Prostate gland (tissue), 2 donors: Measurements from ENCODE around the gene RFX2. TPM values are rescaled to one million over a fixed set of nuclear protein-coding genes. Genes with fewer than 3 reads are reported as not detected.

Source experiments
- DNase-seq: peaks from one replicate; pipeline ENCODE4 v3.0.0-alpha.2; 2019; ENCODE audit warnings: low spot score
- H3K27ac ChIP-seq, 2 donors: fragments of 200-600 bp; sonication (generic); 2 replicates each; pipeline ENCODE4 v1.5.1; 2017 to 2019
- H3K27me3 ChIP-seq: fragments of 200-600 bp; sonication (generic); replicated peaks from 2 replicates; pipeline ENCODE4 v1.5.1; 2019; ENCODE audit not compliant: insufficient read depth
- H3K36me3 ChIP-seq, 2 donors: fragments of 200-600 bp; sonication (generic); 1 replicate in 1 of 2; 2 replicates in 1 of 2; pipeline versions ENCODE4 v1.5.1 to v1.8.1; 2017 to 2019
- H3K4me1 ChIP-seq: fragments of 200-600 bp; sonication (generic); replicated peaks from 2 replicates; pipeline ENCODE4 v1.5.1; 2019
- H3K4me3 ChIP-seq, 2 donors: fragments of 200-600 bp; sonication (generic); 2 replicates each; pipeline ENCODE4 v1.5.1; 2017 to 2019
- H3K9me3 ChIP-seq: fragments of 200-600 bp; sonication (generic); 2 replicates; pipeline ENCODE4 v1.5.1; 2017
- POLR2A ChIP-seq: fragments of 450-650 bp; IDR thresholded peaks from one replicate; pipeline ENCODE4 v1.6.1; 2016; ENCODE audit warnings: antibody characterized with exemption, mild to moderate bottlenecking
- POLR2AphosphoS5 ChIP-seq: sonication (generic); formaldehyde crosslinking; IDR thresholded peaks from one replicate; pipeline ENCODE4 v1.6.1; 2017; ENCODE audit warnings: antibody characterized with exemption
- WGBS: methylation state at CpG from one replicate; pipeline ENCODE4 v1.1.5; 2018; 5-methylcytosine and 5-hydroxymethylcytosine counted together
- intact Hi-C: fragments of 100-400 bp; cut with DNase I; formaldehyde crosslinking; loops from one replicate; pipeline ENCODE4 v1.14.2; 2022
- total RNA-seq, 2 donors: library from RNA; depleted of rRNA; stranded (reverse); fragments of >200 nt; gene quantifications; one replicate each; pipeline ENCODE4 v1.1.0, GENCODE V29; 2016
- TF ChIP-seq, protein P1 (sequence below), 4 experiments: fragments of 200-600 bp in 2 of 4; fragments of 450-650 bp in 2 of 4; sonication (generic) in 2 of 4; IDR thresholded peaks; 1 replicate in 3 of 4; 2 replicates in 1 of 4; pipeline ENCODE4 v1.5.1; 2016 to 2019; ENCODE audit warnings: antibody characterized with exemption in 4 of 4, mild to moderate bottlenecking in 2 of 4, moderate library complexity in 2 of 4

RFX2 gene
- total RNA-seq, 2 donors from 2014 or later: 13.4 to 25.3 TPM

DNA sequence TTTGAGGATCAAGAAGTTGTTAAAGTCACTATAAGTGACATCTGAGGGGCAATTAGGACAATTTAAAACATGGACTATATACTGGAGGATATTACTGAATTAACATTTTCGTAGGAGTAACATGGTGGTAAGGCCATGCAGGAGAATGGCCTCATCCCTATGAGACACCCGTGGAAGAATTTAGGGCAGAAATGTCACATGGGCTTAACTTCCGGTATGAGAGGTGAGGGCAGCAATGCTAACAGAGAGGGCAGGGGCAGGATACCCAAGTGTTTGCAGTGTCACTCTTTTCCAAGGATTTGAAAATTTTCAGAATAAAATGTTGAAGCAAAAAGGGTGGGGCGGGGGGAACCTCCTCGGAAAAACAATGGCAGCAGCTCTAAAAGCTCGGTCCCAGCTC is 156.0 kb downstream of the RFX2 start:
- no peak for DNase-seq
- Histone ChIP-seq H3K36me3 (no peaks in the 10 kb centered on the region), H3K4me1 (peaks cover 24% of the 10 kb centered on the region), H3K4me3 (no peak overlapping the region), H3K27ac (peak overlapping the region; percentile 6 to 33), H3K9me3 (no peaks in the 10 kb centered on the region), H3K27me3 (no peaks in the 10 kb centered on the region)
- 27% methylated on average over 6 of the region's 6 CpGs for WGBS
- TF ChIP-seq POLR2AphosphoS5 (no peak), POLR2A (no peak)
- intact Hi-C loops: no loop called here

DNA sequence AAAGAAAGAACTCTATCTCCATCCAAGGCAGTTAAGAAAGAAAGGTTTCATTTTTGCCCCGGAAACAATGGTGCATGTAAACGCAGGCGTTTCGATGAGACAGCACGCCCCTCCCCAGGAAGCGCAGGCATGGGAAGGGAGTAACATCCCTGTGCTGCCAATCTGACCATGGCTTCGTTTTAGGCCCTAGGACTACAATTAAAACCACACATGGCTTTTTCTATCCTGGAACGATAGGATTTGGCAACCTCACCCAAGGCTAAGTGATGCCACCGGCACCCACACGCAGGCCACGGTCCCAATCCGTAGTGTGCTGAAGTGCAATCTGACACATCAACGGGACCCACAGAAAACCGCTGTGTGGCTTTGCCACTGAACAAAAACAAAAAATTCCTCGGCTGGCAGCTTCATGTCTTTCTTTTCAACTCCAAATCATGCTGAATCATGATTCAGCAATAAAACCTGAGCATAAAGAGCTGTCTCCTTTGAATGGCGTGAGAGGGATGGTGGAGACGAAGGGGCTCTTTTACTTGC is 156.6 kb downstream of the RFX2 start:
- no peak for DNase-seq
- no peaks in the 10 kb centered on the region for H3K36me3 ChIP-seq
- intact Hi-C loops: no loop called here
- H3K27me3 ChIP-seq: no peaks in the 10 kb centered on the region
- TF ChIP-seq, protein P1, sequence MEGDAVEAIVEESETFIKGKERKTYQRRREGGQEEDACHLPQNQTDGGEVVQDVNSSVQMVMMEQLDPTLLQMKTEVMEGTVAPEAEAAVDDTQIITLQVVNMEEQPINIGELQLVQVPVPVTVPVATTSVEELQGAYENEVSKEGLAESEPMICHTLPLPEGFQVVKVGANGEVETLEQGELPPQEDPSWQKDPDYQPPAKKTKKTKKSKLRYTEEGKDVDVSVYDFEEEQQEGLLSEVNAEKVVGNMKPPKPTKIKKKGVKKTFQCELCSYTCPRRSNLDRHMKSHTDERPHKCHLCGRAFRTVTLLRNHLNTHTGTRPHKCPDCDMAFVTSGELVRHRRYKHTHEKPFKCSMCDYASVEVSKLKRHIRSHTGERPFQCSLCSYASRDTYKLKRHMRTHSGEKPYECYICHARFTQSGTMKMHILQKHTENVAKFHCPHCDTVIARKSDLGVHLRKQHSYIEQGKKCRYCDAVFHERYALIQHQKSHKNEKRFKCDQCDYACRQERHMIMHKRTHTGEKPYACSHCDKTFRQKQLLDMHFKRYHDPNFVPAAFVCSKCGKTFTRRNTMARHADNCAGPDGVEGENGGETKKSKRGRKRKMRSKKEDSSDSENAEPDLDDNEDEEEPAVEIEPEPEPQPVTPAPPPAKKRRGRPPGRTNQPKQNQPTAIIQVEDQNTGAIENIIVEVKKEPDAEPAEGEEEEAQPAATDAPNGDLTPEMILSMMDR (IDR thresholded peaks at IDR 0.05): no peak
- TF ChIP-seq POLR2AphosphoS5 (no peak), POLR2A (no peak)
- 39% methylated on average over 17 of the region's 17 CpGs for WGBS
- peaks cover 24% of the 10 kb centered on the region for H3K4me1 ChIP-seq
- no peak overlapping the region for H3K4me3 ChIP-seq
- H3K27ac ChIP-seq: peak overlapping the region; percentile 6 to 33
- H3K9me3 ChIP-seq: no peaks in the 10 kb centered on the region

DNA sequence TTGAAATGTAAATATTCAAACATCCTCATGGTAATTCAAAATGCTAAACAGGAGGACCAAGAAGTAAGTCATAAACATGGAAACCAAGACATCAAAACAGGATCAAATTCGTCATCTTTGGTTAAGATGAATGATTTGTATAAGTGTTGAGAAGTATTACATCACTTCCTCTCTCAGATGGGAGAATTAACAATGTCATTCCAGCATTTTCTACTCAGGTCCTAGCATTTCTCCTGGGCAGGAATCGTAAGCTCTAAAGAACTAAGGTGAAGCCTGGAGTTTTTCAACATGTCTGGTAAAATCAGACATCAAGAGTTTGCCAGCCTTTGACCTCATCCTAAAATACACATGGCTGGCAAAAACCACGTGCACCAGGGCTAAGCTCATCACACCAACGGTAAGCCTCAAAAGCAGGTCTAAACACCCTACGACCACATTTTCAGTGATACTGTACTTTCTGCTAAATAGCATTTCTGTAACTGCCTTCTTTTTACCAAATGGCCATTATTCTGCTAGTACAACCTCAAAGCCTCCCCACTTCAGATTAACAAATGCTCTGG is 157.2 kb downstream of the RFX2 start:
- DNase-seq: no peak
- no peaks in the 10 kb centered on the region for H3K36me3 ChIP-seq
- TF ChIP-seq POLR2A: no peak
- no peak for TF ChIP-seq POLR2AphosphoS5
- TF ChIP-seq, protein P1 (IDR thresholded peaks at IDR 0.05): no peak
- no peak overlapping the region for H3K4me3 ChIP-seq
- intact Hi-C loops: no loop called here
- no peaks in the 10 kb centered on the region for H3K9me3 ChIP-seq
- no peak overlapping the region for H3K27ac ChIP-seq
- H3K27me3 ChIP-seq: no peaks in the 10 kb centered on the region
- H3K4me1 ChIP-seq: peaks cover 21% of the 10 kb centered on the region
- WGBS: 71% methylated on average over 5 of the region's 5 CpGs

DNA sequence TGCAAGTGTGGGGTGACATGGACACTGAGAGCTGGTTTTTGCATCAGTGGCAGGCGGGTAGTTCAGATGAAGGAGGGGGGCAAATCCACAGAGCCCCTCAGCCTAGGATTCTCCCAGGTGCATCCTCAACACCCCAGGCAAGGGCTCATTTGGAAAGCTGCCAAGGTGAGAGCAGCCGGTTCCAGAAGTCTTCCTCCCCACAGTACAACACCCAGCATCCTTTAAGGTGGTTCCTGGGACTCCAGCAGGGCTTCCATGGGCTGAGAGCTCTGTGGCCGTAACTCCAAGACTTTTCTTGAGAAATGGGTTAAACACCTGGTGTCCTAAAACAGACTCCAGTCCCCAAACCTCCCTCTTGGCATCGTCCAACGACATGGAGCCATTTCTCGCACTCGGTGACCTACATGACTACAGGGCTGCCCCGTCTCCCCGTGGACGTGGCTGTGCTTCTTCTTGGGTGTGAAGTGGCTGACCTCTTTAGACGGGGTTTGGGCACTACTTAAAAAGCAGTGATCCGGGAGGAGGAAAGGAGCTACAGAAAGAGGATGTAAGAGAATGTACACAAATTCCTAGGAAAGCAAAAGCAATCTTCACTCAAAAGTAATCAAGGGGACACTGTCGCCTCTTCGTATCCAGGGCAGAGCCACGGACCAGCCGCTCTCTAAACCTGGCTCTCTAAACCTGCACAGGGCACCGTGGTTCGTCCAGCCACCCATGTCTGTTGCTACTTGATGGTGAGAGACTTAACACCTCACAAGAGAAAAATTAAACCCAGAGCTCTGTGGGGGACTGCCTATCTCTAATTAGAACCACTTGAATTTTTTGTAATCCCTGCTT is 157.9 kb downstream of the RFX2 start:
- no peak for DNase-seq
- 68% methylated on average over 18 of the region's 18 CpGs for WGBS
- Histone ChIP-seq H3K9me3 (no peaks in the 10 kb centered on the region), H3K36me3 (no peaks in the 10 kb centered on the region), H3K4me1 (peaks cover 18% of the 10 kb centered on the region), H3K27ac (no peak overlapping the region), H3K27me3 (no peaks in the 10 kb centered on the region), H3K4me3 (no peak overlapping the region)
- intact Hi-C loops: no loop called here
- TF ChIP-seq, protein P1 (IDR thresholded peaks at IDR 0.05): no peak
- TF ChIP-seq POLR2AphosphoS5: no peak

DNA sequence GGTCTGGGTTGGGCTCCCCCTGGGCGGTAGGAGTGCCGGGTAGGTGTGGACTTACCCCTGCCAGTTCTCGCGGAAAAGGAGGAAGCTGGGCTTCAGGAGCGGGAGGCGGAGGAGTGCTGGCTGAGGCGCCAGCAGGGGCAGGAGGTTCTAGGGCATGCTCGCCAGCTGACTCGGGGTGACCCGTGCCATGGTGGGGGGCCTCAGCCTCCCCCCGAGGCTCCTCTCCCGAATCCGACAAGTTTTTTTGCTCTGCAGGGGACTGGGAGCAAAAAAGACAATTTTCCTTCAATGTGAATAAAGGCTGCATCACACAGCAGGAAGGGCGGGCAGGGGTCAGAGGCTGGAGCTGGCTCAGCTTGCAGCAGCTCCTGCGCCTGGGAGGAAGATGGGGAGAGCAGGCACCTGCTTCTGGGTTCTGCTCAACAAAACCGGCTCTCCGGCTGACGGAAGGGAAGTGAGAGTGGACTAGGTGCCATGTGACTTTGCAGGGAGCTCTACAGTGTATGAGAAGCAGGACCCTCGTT is 158.9 kb downstream of the RFX2 start:
- intact Hi-C loops: no loop called here
- Histone ChIP-seq H3K27me3 (no peaks in the 10 kb centered on the region), H3K9me3 (no peaks in the 10 kb centered on the region), H3K27ac (no peak overlapping the region), H3K4me1 (peaks cover 18% of the 10 kb centered on the region), H3K36me3 (no peaks in the 10 kb centered on the region), H3K4me3 (no peak overlapping the region)
- DNase-seq: no peak
- WGBS: 49% methylated on average over 19 of the region's 19 CpGs
- TF ChIP-seq POLR2A (no peak), POLR2AphosphoS5 (no peak)
- TF ChIP-seq, protein P1 (IDR thresholded peaks at IDR 0.05): no peak
